WERI-Rb-1 (cell line): ENCODE results near the gene CUL1.
"Not testable (repeated sequence)": the region's sequence is repeated elsewhere in the genome, so short reads cannot be mapped to it uniquely, and the experiment has no call there.

ENCODE experiments used
- DNase-seq: peaks from one replicate; pipeline ENCODE4 v3.0.0-alpha.2; 2020
- H3K27ac ChIP-seq: fragments of 250-450 bp; sonication (Bioruptor Pico); 2 replicates; pipeline ENCODE4 v1.5.1; 2020; ENCODE audit warnings: mild to moderate bottlenecking, moderate library complexity
- H3K27me3 ChIP-seq: fragments of 250-450 bp; sonication (Bioruptor Pico); 2 replicates; pipeline ENCODE4 v1.5.1; 2021; ENCODE audit warnings: mild to moderate bottlenecking, low read depth, moderate library complexity; ENCODE audit not compliant: insufficient read depth, severe bottlenecking
- H3K36me3 ChIP-seq: fragments of 250-450 bp; sonication (Bioruptor Pico); 2 replicates; pipeline ENCODE4 v1.5.1; 2020; ENCODE audit warnings: mild to moderate bottlenecking, moderate library complexity
- H3K4me3 ChIP-seq: 2 replicates; pipeline ENCODE4 v1.5.1; 2011; ENCODE audit warnings: low read depth, mild to moderate bottlenecking, control low read depth, low read length
- H3K9me3 ChIP-seq: fragments of 250-450 bp; sonication (Bioruptor Pico); 2 replicates; pipeline ENCODE4 v1.5.1; 2021; ENCODE audit warnings: mild to moderate bottlenecking, moderate library complexity; ENCODE audit not compliant: severe bottlenecking
- CTCF ChIP-seq: IDR thresholded peaks from 2 replicates; pipeline ENCODE4 v1.5.1; 2011; ENCODE audit warnings: low read depth, mild to moderate bottlenecking, control low read depth, inconsistent platforms, low read length

The CUL1 gene

GRCh38 chr7:148701414-148701813, 2.7 kb downstream of the CUL1 start:
- no peak overlapping the region for H3K27ac ChIP-seq
- no peaks in the 10 kb centered on the region for H3K9me3 ChIP-seq
- no peaks in the 10 kb centered on the region for H3K27me3 ChIP-seq
- no peak overlapping the region for H3K4me3 ChIP-seq
- no peak for TF ChIP-seq CTCF
- DNase-seq, result no peak
- H3K36me3 ChIP-seq, result peaks cover 5% of the 10 kb centered on the region

GRCh38 chr7:148702876-148703670, 4.4 kb downstream of the CUL1 start:
- H3K27ac ChIP-seq, result no peak overlapping the region
- H3K36me3 ChIP-seq, result peaks cover 5% of the 10 kb centered on the region
- no peaks in the 10 kb centered on the region for H3K27me3 ChIP-seq
- no peak for TF ChIP-seq CTCF
- no peaks in the 10 kb centered on the region for H3K9me3 ChIP-seq
- no peak for DNase-seq
- no peak overlapping the region for H3K4me3 ChIP-seq

- H3K4me3 ChIP-seq, H3K27me3 ChIP-seq, H3K36me3 ChIP-seq, DNase-seq, H3K9me3 ChIP-seq, H3K27ac ChIP-seq: not testable (repeated sequence)
Measured at GRCh38 chr7:148703671-148703962, 4.9 kb downstream of the CUL1 start.

- no peak overlapping the region for H3K27ac ChIP-seq
- H3K36me3 ChIP-seq, result peaks cover 3% of the 10 kb centered on the region
- DNase-seq, result no peak
- no peaks in the 10 kb centered on the region for H3K27me3 ChIP-seq
- no peak overlapping the region for H3K4me3 ChIP-seq
- H3K9me3 ChIP-seq, result no peaks in the 10 kb centered on the region
- TF ChIP-seq CTCF, result no peak
Measured at GRCh38 chr7:148704189-148704588, 5.5 kb downstream of the CUL1 start.

- H3K9me3 ChIP-seq, result no peaks in the 10 kb centered on the region
- no peak for DNase-seq
- no peak for TF ChIP-seq CTCF
- H3K27ac ChIP-seq, result no peak overlapping the region
- no peaks in the 10 kb centered on the region for H3K36me3 ChIP-seq
- H3K27me3 ChIP-seq, result no peaks in the 10 kb centered on the region
- no peak overlapping the region for H3K4me3 ChIP-seq
Measured at GRCh38 chr7:148704970-148705369, 6.3 kb downstream of the CUL1 start.

- no peak overlapping the region for H3K27ac ChIP-seq
- TF ChIP-seq CTCF, result no peak
- no peak for DNase-seq
Measured at GRCh38 chr7:148706368-148706767, 7.7 kb downstream of the CUL1 start.

More at GRCh38 chr7:148706368-148706767, 7.7 kb downstream of the CUL1 start:
- Histone ChIP-seq H3K27me3 (no peaks in the 10 kb centered on the region), H3K36me3 (no peaks in the 10 kb centered on the region), H3K4me3 (no peak overlapping the region), H3K9me3 (no peaks in the 10 kb centered on the region)
